Stimulated activated CD8-positive, alpha-beta memory T cell treated with anti-CD3 and anti-CD28 coated beads, Interleukin-4, amount 100 ng/mL, for 24 hours (primary cell): ENCODE measurements around the gene CFAP20.
"Not testable (repeated sequence)": the region's sequence is repeated elsewhere in the genome, so short reads cannot be mapped to it uniquely, and the experiment has no call there.

Source experiments
- DNase-seq: peaks from one replicate; pipeline ENCODE4 v3.0.0-alpha.2; 2020; ENCODE audit warnings: low read depth

The CFAP20 gene

GRCh38 chr16:58096249-58096648, 32.9 kb downstream of the CFAP20 start:
- no peak for DNase-seq

GRCh38 chr16:58095575-58095960, 33.6 kb downstream of the CFAP20 start:
- DNase-seq = not testable (repeated sequence)

GRCh38 chr16:58094791-58095574, 34.2 kb downstream of the CFAP20 start:
- no peak for DNase-seq

GRCh38 chr16:58094026-58094425, 35.2 kb downstream of the CFAP20 start:
- no peak for DNase-seq

GRCh38 chr16:58090396-58090795, 38.8 kb downstream of the CFAP20 start:
- DNase-seq = not testable (repeated sequence)

GRCh38 chr16:58088091-58088490, 41.1 kb downstream of the CFAP20 start:
- DNase-seq = no peak

- no peak for DNase-seq
Measured at GRCh38 chr16:58087209-58087913, 41.8 kb downstream of the CFAP20 start.

- no peak for DNase-seq
Measured at GRCh38 chr16:58086381-58087208, 42.6 kb downstream of the CFAP20 start.

- no peak for DNase-seq
Measured at GRCh38 chr16:58085584-58086251, 43.5 kb downstream of the CFAP20 start.

GRCh38 chr16:58085171-58085570, 44.0 kb downstream of the CFAP20 start:
- DNase-seq = no peak

- no peak for DNase-seq
Measured at GRCh38 chr16:58084635-58085034, 44.5 kb downstream of the CFAP20 start.

- no peak for DNase-seq
Measured at GRCh38 chr16:58082381-58082780, 46.8 kb downstream of the CFAP20 start.

- DNase-seq = not testable (repeated sequence)
Measured at GRCh38 chr16:58080657-58081056, 48.5 kb downstream of the CFAP20 start.

GRCh38 chr16:58077796-58078195, 51.4 kb downstream of the CFAP20 start:
- DNase-seq = no peak

- DNase-seq = no peak
Measured at GRCh38 chr16:58076514-58076913, 52.7 kb downstream of the CFAP20 start.

GRCh38 chr16:58074657-58075056, 54.5 kb downstream of the CFAP20 start:
- no peak for DNase-seq

GRCh38 chr16:58073086-58073485, 56.1 kb downstream of the CFAP20 start:
- not testable (repeated sequence) for DNase-seq

- not testable (repeated sequence) for DNase-seq
Measured at GRCh38 chr16:58072134-58072533, 57.0 kb downstream of the CFAP20 start.

- DNase-seq = no peak
Measured at GRCh38 chr16:58070585-58070984, 58.6 kb downstream of the CFAP20 start.
